Ascending aorta (tissue), 2 donors: ENCODE data around the gene EIF2D. TPM values are rescaled to one million over a fixed set of nuclear protein-coding genes. Genes with fewer than 3 reads are reported as not detected.

ENCODE experiments used
- DNase-seq, 2 donors: peaks; one replicate each; pipeline ENCODE4 v3.0.0-alpha.2; 2019; ENCODE audit warnings: low spot score in 2 of 2
- H3K27ac ChIP-seq, 2 donors: fragments of 200-600 bp; sonication (generic); one replicate each; pipeline ENCODE4 v1.5.1; 2016 to 2017; ENCODE audit warnings: mild to moderate bottlenecking in 1 of 2
- H3K27me3 ChIP-seq: fragments of 200-600 bp; sonication (generic); one replicate; pipeline ENCODE4 v1.5.1; 2017
- H3K36me3 ChIP-seq, 2 donors: fragments of 200-600 bp; sonication (generic); one replicate each; pipeline ENCODE4 v1.5.1; 2016
- H3K4me1 ChIP-seq, 2 donors: fragments of 200-600 bp; sonication (generic); one replicate each; pipeline ENCODE4 v1.5.1; 2016 to 2017; ENCODE audit warnings: mild to moderate bottlenecking in 1 of 2
- H3K4me3 ChIP-seq, 2 donors: fragments of 200-600 bp; sonication (generic); one replicate each; pipeline ENCODE4 v1.5.1; 2016 to 2017; ENCODE audit warnings: mild to moderate bottlenecking in 1 of 2
- H3K9me3 ChIP-seq, 2 donors: fragments of 200-600 bp; sonication (generic); one replicate each; pipeline ENCODE4 v1.5.1; 2016
- CTCF ChIP-seq, 3 experiments: fragments of 200-600 bp in 2 of 3; fragments of 450-650 bp in 1 of 3; sonication (generic) in 2 of 3; IDR thresholded peaks; one replicate each; pipeline ENCODE4 v1.5.1; 2016 to 2019; ENCODE audit warnings: antibody characterized with exemption in 3 of 3, mild to moderate bottlenecking in 1 of 3, moderate library complexity in 1 of 3
- intact Hi-C: fragments of 100-400 bp; cut with DNase I; formaldehyde crosslinking; loops from one replicate; pipeline ENCODE4 v1.15.1; 2023
- total RNA-seq: library from RNA; depleted of rRNA; stranded (reverse); fragments of >200 nt; gene quantifications from one replicate; pipeline ENCODE4 v1.1.0, GENCODE V29; 2016

The EIF2D gene
- total RNA-seq, 1 donor from 2014 or later: 40.2 TPM

- peaks cover 40 to 80% of the 10 kb centered on the region in 2 donors for H3K36me3 ChIP-seq
- intact Hi-C loops: no loop called here
Observed at GRCh38 chr1:206589206-206589605, 23.1 kb downstream of the EIF2D start.

GRCh38 chr1:206588492-206588891, 23.8 kb downstream of the EIF2D start:
- DNase-seq: no peak
- no peak overlapping the region for H3K4me3 ChIP-seq
- no peak for TF ChIP-seq CTCF (IDR thresholded peaks at IDR 0.05)
- H3K27me3 ChIP-seq: no peaks in the 10 kb centered on the region
- H3K4me1 ChIP-seq: no peaks in the 10 kb centered on the region
- H3K36me3 ChIP-seq: peaks cover 35 to 75% of the 10 kb centered on the region in 2 donors
- no peaks in the 10 kb centered on the region for H3K9me3 ChIP-seq
- H3K27ac ChIP-seq: no peak overlapping the region
- intact Hi-C loops: no loop called here

More at GRCh38 chr1:206589206-206589605, 23.1 kb downstream of the EIF2D start:
- no peak for DNase-seq
- Histone ChIP-seq H3K9me3 (no peaks in the 10 kb centered on the region), H3K4me3 (no peak overlapping the region), H3K27me3 (no peaks in the 10 kb centered on the region), H3K27ac (no peak overlapping the region), H3K4me1 (no peaks in the 10 kb centered on the region)
- TF ChIP-seq CTCF (IDR thresholded peaks at IDR 0.05): no peak

- no peak for TF ChIP-seq CTCF (IDR thresholded peaks at IDR 0.05)
- Histone ChIP-seq H3K4me1 (no peaks in the 10 kb centered on the region), H3K27ac (no peak overlapping the region), H3K27me3 (no peaks in the 10 kb centered on the region), H3K36me3 (peaks cover 31 to 70% of the 10 kb centered on the region in 2 donors), H3K9me3 (no peaks in the 10 kb centered on the region), H3K4me3 (no peak overlapping the region)
- no peak for DNase-seq
- intact Hi-C loops: no loop called here
Observed at GRCh38 chr1:206587904-206588303, 24.4 kb downstream of the EIF2D start.

GRCh38 chr1:206586501-206587445, 25.5 kb downstream of the EIF2D start:
- no peak overlapping the region for H3K4me3 ChIP-seq
- no peak overlapping the region for H3K27ac ChIP-seq
- intact Hi-C loops: no loop called here
- H3K9me3 ChIP-seq: no peaks in the 10 kb centered on the region
- no peaks in the 10 kb centered on the region for H3K27me3 ChIP-seq
- peaks cover 20 to 58% of the 10 kb centered on the region in 2 donors for H3K36me3 ChIP-seq
- DNase-seq: no peak
- TF ChIP-seq CTCF (IDR thresholded peaks at IDR 0.05): no peak
- H3K4me1 ChIP-seq: no peaks in the 10 kb centered on the region

GRCh38 chr1:206584683-206585082, 27.6 kb downstream of the EIF2D start:
- no peak overlapping the region for H3K27ac ChIP-seq
- TF ChIP-seq CTCF (IDR thresholded peaks at IDR 0.05): no peak
- peaks cover 15 to 50% of the 10 kb centered on the region in 2 donors for H3K36me3 ChIP-seq
- no peaks in the 10 kb centered on the region for H3K9me3 ChIP-seq
- intact Hi-C loops: no loop called here
- no peak for DNase-seq
- H3K4me1 ChIP-seq: peaks cover 0 to 5% of the 10 kb centered on the region in 2 donors
- H3K4me3 ChIP-seq: no peak overlapping the region
- H3K27me3 ChIP-seq: no peaks in the 10 kb centered on the region
